ENCODE measurements around the gene SBK2. TPM values are rescaled to one million over a fixed set of nuclear protein-coding genes. Genes with fewer than 3 reads are reported as not detected.

SBK2 gene
- total RNA-seq, 2 experiments from 2014 or later = not detected

DNA sequence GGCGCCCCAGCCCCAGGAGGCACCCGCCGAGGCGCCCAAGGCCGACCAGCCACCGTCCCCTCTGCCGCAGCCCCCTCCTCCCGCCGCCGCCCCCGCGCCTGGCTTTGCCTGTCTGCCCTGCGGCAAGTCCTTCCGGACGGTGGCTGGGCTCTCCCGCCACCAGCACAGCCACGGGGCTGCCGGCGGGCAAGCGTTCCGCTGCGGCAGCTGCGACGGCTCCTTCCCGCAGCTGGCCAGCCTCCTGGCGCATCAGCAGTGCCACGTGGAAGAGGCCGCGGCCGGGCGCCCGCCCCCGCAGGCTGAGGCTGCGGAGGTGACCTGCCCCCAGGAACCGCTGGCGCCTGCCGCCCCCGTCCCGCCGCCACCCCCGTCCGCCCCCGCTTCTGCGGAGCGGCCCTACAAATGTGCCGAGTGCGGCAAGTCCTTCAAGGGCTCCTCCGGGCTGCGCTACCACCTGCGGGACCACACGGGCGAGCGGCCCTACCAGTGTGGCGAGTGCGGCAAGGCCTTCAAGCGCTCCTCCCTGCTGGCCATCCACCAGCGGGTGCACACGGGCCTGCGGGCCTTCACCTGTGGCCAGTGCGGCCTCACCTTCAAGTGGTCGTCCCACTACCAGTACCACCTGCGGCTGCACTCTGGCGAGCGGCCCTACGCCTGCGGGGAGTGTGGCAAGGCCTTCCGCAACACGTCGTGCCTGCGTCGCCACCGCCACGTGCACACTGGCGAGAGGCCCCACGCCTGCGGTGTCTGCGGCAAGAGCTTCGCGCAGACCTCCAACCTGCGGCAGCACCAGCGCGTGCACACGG, 54.6 kb downstream of the SBK2 start:
- H3K27me3 Mint-ChIP-seq = no peaks in the 10 kb centered on the region
- no peaks in the 10 kb centered on the region for H3K9me3 Mint-ChIP-seq (ENCODE audit: low read depth)
- POLR2A ChIA-PET = interaction anchor here (1.0 kb wide), 1 partner anchor 20 kb away, joined by 4 read pairs; no protein-coding TSS in a partner anchor
- H3K4me3 Mint-ChIP-seq = no peak overlapping the region
- no peak for ATAC-seq
- CTCF ChIA-PET = no interaction called here
- peaks cover 37% of the 10 kb centered on the region for H3K4me1 Mint-ChIP-seq
- intact Hi-C loops (cut with DNase I, micrococcal nuclease) = no loop called here
- H3K36me3 Mint-ChIP-seq (ENCODE audit: low read depth) = peaks cover 5% of the 10 kb centered on the region
- H3K27ac Mint-ChIP-seq = no peak overlapping the region
- DNase-seq = no peak

GRCh38 chr19:55481794-55482155, 55.2 kb downstream of the SBK2 start:
- ATAC-seq (no peak), DNase-seq (no peak)
- intact Hi-C loops (cut with DNase I, micrococcal nuclease) = no loop called here
- H3K36me3 Mint-ChIP-seq (ENCODE audit: low read depth) = peaks cover 5% of the 10 kb centered on the region
- POLR2A ChIA-PET = interaction anchor here (1.0 kb wide), 1 partner anchor 20 kb away, joined by 4 read pairs; no protein-coding TSS in a partner anchor
- no peaks in the 10 kb centered on the region for H3K27me3 Mint-ChIP-seq
- H3K27ac Mint-ChIP-seq = no peak overlapping the region
- H3K9me3 Mint-ChIP-seq (ENCODE audit: low read depth) = no peaks in the 10 kb centered on the region
- CTCF ChIA-PET = no interaction called here
- no peak overlapping the region for H3K4me3 Mint-ChIP-seq
- H3K4me1 Mint-ChIP-seq = peaks cover 33% of the 10 kb centered on the region

GRCh38 chr19:55481148-55481793, 55.7 kb downstream of the SBK2 start:
- CTCF ChIA-PET = no interaction called here
- POLR2A ChIA-PET = interaction anchor here (1.0 kb wide), 1 partner anchor 19 kb away, joined by 4 read pairs; no protein-coding TSS in a partner anchor
- Mint-ChIP-seq H3K4me1 (peaks cover 33% of the 10 kb centered on the region), H3K4me3 (no peak overlapping the region), H3K9me3 (ENCODE audit: low read depth) (no peaks in the 10 kb centered on the region), H3K36me3 (ENCODE audit: low read depth) (peaks cover 5% of the 10 kb centered on the region), H3K27me3 (no peaks in the 10 kb centered on the region), H3K27ac (no peak overlapping the region)
- ATAC-seq = no peak
- intact Hi-C loops (cut with DNase I, micrococcal nuclease) = no loop called here
- DNase-seq = no peak

GRCh38 chr19:55479451-55480230, 57.3 kb downstream of the SBK2 start:
- H3K4me3 Mint-ChIP-seq = no peak overlapping the region
- H3K36me3 Mint-ChIP-seq (ENCODE audit: low read depth) = peaks cover 5% of the 10 kb centered on the region
- peaks cover 35% of the 10 kb centered on the region for H3K4me1 Mint-ChIP-seq
- intact Hi-C loops (cut with DNase I, micrococcal nuclease) = no loop called here
- peak overlapping the region; percentile 51 for H3K27ac Mint-ChIP-seq
- CTCF ChIA-PET = interaction anchor here (0.7 to 1.3 kb wide), 2 partner anchors 24 to 119 kb away, joined by 3 to 4 read pairs; no protein-coding TSS in a partner anchor
- no peak for ATAC-seq
- no peaks in the 10 kb centered on the region for H3K9me3 Mint-ChIP-seq (ENCODE audit: low read depth)
- H3K27me3 Mint-ChIP-seq = no peaks in the 10 kb centered on the region
- POLR2A ChIA-PET = no interaction called here
- DNase-seq = no peak

- Mint-ChIP-seq H3K27me3 (no peaks in the 10 kb centered on the region), H3K36me3 (ENCODE audit: low read depth) (peaks cover 5% of the 10 kb centered on the region), H3K27ac (no peak overlapping the region), H3K4me3 (peak overlapping the region; percentile 84), H3K9me3 (ENCODE audit: low read depth) (no peaks in the 10 kb centered on the region), H3K4me1 (peaks cover 32% of the 10 kb centered on the region)
- intact Hi-C loops (cut with DNase I, micrococcal nuclease) = no loop called here
- POLR2A ChIA-PET = no interaction called here
- CTCF ChIA-PET = interaction anchor here (1.3 kb wide), 1 partner anchor 25 kb away, joined by 4 read pairs; no protein-coding TSS in a partner anchor
- DNase-seq (no peak), ATAC-seq (no peak)
Observed at GRCh38 chr19:55479045-55479444, 57.9 kb downstream of the SBK2 start.

Other genes with a start within 250 kb of the SBK2 start
- not detected for gene TMEM150B, start 211.8 kb downstream of the SBK2 start, total RNA-seq
- gene KMT5C, start 197.3 kb downstream of the SBK2 start, total RNA-seq = 10 to 100 TPM; 27.5 to 32.3 TPM
- gene COX6B2, start 182.4 kb downstream of the SBK2 start, total RNA-seq = under 1 TPM; 0.14 to 0.30 TPM
- not detected for gene GARIN5B, start 173.9 kb downstream of the SBK2 start, total RNA-seq
- under 1 TPM; 0.09 to 0.18 TPM for gene IL11, start 166.7 kb downstream of the SBK2 start, total RNA-seq
- gene TMEM190, start 160.3 kb downstream of the SBK2 start, total RNA-seq = not detected
- gene TMEM238, start 152.8 kb downstream of the SBK2 start, total RNA-seq = 1 to 10 TPM; 5.9 to 6.3 TPM
- gene RPL28, start 151.2 kb downstream of the SBK2 start, total RNA-seq = 1,000 to 10,000 TPM; 2,751 to 4,078 TPM
- gene UBE2S, start 129.3 kb downstream of the SBK2 start, total RNA-seq = 100 to 1,000 TPM; 228 to 342 TPM
- not detected for gene SHISA7, start 93.8 kb downstream of the SBK2 start, total RNA-seq
- 10 to 100 TPM; 24.3 to 28.0 TPM for gene ISOC2, start 75.5 kb downstream of the SBK2 start, total RNA-seq
- gene C19orf85, start 72.4 kb downstream of the SBK2 start, total RNA-seq = not detected
- 1 to 10 TPM; 5.6 to 6.8 TPM for gene ZNF628, start 60.5 kb downstream of the SBK2 start, total RNA-seq
- 10 to 100 TPM in 1 of 2 experiments, 1 to 10 TPM in 1; 8.2 to 14.8 TPM for gene NAT14, start 51.9 kb downstream of the SBK2 start, total RNA-seq
- under 1 TPM; 0.32 to 0.34 TPM for gene SSC5D, start 48.7 kb downstream of the SBK2 start, total RNA-seq
- not detected for gene SBK3, start 8.4 kb upstream of the SBK2 start, total RNA-seq
- gene ZNF579, start 43.7 kb upstream of the SBK2 start, total RNA-seq = 1 to 10 TPM; 7.2 to 7.5 TPM
- gene FIZ1, start 62.4 kb upstream of the SBK2 start, total RNA-seq = 10 to 100 TPM; 13.6 to 14.7 TPM
- 10 to 100 TPM; 16.2 to 18.6 TPM for gene ZNF524, start 63.2 kb upstream of the SBK2 start, total RNA-seq
- gene ZNF865, start 68.5 kb upstream of the SBK2 start, total RNA-seq = 10 to 100 TPM; 11.4 to 12.1 TPM
- gene ZNF784, start 87.4 kb upstream of the SBK2 start, total RNA-seq = 1 to 10 TPM; 3.2 to 4.3 TPM
- 10 to 100 TPM; 24.2 to 35.6 TPM for gene ZNF580, start 103.9 kb upstream of the SBK2 start, total RNA-seq
- 10 to 100 TPM; 18.9 to 26.9 TPM for gene ZNF581, start 106.5 kb upstream of the SBK2 start, total RNA-seq
- 1 to 10 TPM; 6.2 to 6.3 TPM for gene CCDC106, start 111.1 kb upstream of the SBK2 start, total RNA-seq
- gene U2AF2, start 117.9 kb upstream of the SBK2 start, total RNA-seq = 100 to 1,000 TPM; 252 to 292 TPM
- 10 to 100 TPM; 32.5 to 37.1 TPM for gene EPN1, start 138.1 kb upstream of the SBK2 start, total RNA-seq
- not detected for gene NLRP9, start 201.3 kb upstream of the SBK2 start, total RNA-seq
- gene RFPL4A, start 222.0 kb upstream of the SBK2 start, total RNA-seq = not detected
- gene RFPL4AL1, start 232.0 kb upstream of the SBK2 start, total RNA-seq = not detected

Measured in activated CD4-positive, alpha-beta T cell treated with anti-CD3 and anti-CD28 coated beads for 36 hours (primary cell).